ENCODE measurements around the gene SNX18. TPM values are rescaled to one million over a fixed set of nuclear protein-coding genes. Genes with fewer than 3 reads are reported as not detected.

SNX18 gene
- total RNA-seq, 1 donor from 2014 or later, result 28.6 TPM

GRCh38 chr5:54548565-54548964 lies 31.0 kb downstream of the SNX18 start:
- no peak for DNase-seq (ENCODE audit: low spot score, unreplicated experiment)
- no peaks in the 10 kb centered on the region for H3K9me3 Mint-ChIP-seq (ENCODE audit: low read depth)
- H3K36me3 Mint-ChIP-seq (ENCODE audit: insufficient read depth), result peaks cover 14% of the 10 kb centered on the region
- no peaks in the 10 kb centered on the region for H3K27me3 Mint-ChIP-seq
- TF ChIP-seq, protein P1, sequence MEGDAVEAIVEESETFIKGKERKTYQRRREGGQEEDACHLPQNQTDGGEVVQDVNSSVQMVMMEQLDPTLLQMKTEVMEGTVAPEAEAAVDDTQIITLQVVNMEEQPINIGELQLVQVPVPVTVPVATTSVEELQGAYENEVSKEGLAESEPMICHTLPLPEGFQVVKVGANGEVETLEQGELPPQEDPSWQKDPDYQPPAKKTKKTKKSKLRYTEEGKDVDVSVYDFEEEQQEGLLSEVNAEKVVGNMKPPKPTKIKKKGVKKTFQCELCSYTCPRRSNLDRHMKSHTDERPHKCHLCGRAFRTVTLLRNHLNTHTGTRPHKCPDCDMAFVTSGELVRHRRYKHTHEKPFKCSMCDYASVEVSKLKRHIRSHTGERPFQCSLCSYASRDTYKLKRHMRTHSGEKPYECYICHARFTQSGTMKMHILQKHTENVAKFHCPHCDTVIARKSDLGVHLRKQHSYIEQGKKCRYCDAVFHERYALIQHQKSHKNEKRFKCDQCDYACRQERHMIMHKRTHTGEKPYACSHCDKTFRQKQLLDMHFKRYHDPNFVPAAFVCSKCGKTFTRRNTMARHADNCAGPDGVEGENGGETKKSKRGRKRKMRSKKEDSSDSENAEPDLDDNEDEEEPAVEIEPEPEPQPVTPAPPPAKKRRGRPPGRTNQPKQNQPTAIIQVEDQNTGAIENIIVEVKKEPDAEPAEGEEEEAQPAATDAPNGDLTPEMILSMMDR (IDR thresholded peaks at IDR 0.05; ENCODE audit: unreplicated experiment), result no peak
- peaks cover 4% of the 10 kb centered on the region for H3K4me1 Mint-ChIP-seq (ENCODE audit: low read depth)
- no peak overlapping the region for H3K27ac Mint-ChIP-seq
- H3K4me3 Mint-ChIP-seq (ENCODE audit: low read depth), result no peak overlapping the region

DNA sequence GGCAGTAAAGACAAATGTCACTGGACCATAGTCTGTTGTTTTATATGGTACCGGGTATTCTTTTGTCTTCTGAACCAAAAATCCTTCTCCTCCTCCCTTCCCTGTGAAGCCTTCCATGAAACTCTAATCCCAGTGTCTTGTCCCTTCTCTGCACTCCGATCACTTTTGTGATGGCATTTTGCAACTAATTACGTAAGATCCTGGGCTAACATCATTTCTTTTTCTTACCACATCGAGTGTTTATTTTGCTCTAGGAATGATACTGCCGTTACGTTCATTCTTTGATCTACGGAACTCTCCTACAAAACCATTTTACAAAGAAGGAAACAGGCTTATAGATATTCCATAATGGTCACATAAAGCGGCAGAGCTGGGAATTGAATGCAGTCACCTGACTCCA lies 33.7 kb downstream of the SNX18 start:
- TF ChIP-seq, protein P1 (IDR thresholded peaks at IDR 0.05; ENCODE audit: unreplicated experiment), result no peak
- peaks cover 11% of the 10 kb centered on the region for H3K4me1 Mint-ChIP-seq (ENCODE audit: low read depth)
- no peak overlapping the region for H3K27ac Mint-ChIP-seq
- H3K9me3 Mint-ChIP-seq (ENCODE audit: low read depth), result no peaks in the 10 kb centered on the region
- no peaks in the 10 kb centered on the region for H3K27me3 Mint-ChIP-seq
- DNase-seq (ENCODE audit: low spot score, unreplicated experiment), result no peak
- H3K36me3 Mint-ChIP-seq (ENCODE audit: insufficient read depth), result peaks cover 11% of the 10 kb centered on the region
- H3K4me3 Mint-ChIP-seq (ENCODE audit: low read depth), result no peak overlapping the region

- TF ChIP-seq, protein P1 (IDR thresholded peaks at IDR 0.05; ENCODE audit: unreplicated experiment), result no peak
- Mint-ChIP-seq H3K4me3 (ENCODE audit: low read depth) (no peak overlapping the region), H3K9me3 (ENCODE audit: low read depth) (no peaks in the 10 kb centered on the region), H3K27ac (no peak overlapping the region), H3K27me3 (no peaks in the 10 kb centered on the region), H3K36me3 (ENCODE audit: insufficient read depth) (peaks cover 10% of the 10 kb centered on the region), H3K4me1 (ENCODE audit: low read depth) (peaks cover 11% of the 10 kb centered on the region)
- no peak for DNase-seq (ENCODE audit: low spot score, unreplicated experiment)
These were observed 34.4 kb downstream of the SNX18 start for GRCh38 chr5:54551926-54552325.

- TF ChIP-seq, protein P1 (IDR thresholded peaks at IDR 0.05; ENCODE audit: unreplicated experiment), result no peak
- DNase-seq (ENCODE audit: low spot score, unreplicated experiment), result no peak
- H3K4me1 Mint-ChIP-seq (ENCODE audit: low read depth), result peaks cover 11% of the 10 kb centered on the region
- H3K36me3 Mint-ChIP-seq (ENCODE audit: insufficient read depth), result peaks cover 9% of the 10 kb centered on the region
- no peaks in the 10 kb centered on the region for H3K9me3 Mint-ChIP-seq (ENCODE audit: low read depth)
- H3K27me3 Mint-ChIP-seq, result no peaks in the 10 kb centered on the region
- H3K4me3 Mint-ChIP-seq (ENCODE audit: low read depth), result no peak overlapping the region
- H3K27ac Mint-ChIP-seq, result no peak overlapping the region
These were observed 34.9 kb downstream of the SNX18 start for GRCh38 chr5:54552446-54552845.

DNA sequence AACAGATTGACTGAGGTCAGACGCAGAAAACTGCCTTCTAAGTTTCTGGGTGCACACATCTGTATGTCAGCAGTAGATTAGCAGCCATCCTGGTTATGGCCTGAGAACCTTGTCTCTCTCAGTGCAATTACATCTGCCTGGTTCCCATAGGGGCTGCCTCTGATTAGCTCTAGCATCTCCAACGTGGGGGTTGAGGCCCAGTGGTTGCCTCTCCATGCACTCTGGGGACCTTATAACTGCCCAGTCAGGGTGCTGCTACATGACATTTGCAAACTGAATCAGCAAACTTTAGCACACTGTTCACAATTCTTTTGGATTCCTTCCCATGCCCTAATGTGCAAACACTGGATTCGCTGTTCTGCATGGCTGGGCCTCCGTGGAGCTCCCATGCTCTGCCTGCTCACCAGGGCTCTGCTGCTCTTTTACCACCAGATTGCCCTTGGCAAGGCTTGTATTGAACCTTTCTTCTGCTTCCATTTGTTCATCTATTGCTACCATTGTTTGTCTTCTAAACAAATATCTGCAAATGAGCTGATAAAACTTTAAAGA lies 36.2 kb downstream of the SNX18 start:
- H3K4me1 Mint-ChIP-seq (ENCODE audit: low read depth), result peaks cover 11% of the 10 kb centered on the region
- no peaks in the 10 kb centered on the region for H3K9me3 Mint-ChIP-seq (ENCODE audit: low read depth)
- DNase-seq (ENCODE audit: low spot score, unreplicated experiment), result no peak
- H3K27me3 Mint-ChIP-seq, result no peaks in the 10 kb centered on the region
- TF ChIP-seq, protein P1 (IDR thresholded peaks at IDR 0.05; ENCODE audit: unreplicated experiment), result no peak
- no peak overlapping the region for H3K27ac Mint-ChIP-seq
- H3K4me3 Mint-ChIP-seq (ENCODE audit: low read depth), result no peak overlapping the region
- H3K36me3 Mint-ChIP-seq (ENCODE audit: insufficient read depth), result peaks cover 9% of the 10 kb centered on the region
